Measurements from ENCODE around the gene OR52B2.

DNA sequence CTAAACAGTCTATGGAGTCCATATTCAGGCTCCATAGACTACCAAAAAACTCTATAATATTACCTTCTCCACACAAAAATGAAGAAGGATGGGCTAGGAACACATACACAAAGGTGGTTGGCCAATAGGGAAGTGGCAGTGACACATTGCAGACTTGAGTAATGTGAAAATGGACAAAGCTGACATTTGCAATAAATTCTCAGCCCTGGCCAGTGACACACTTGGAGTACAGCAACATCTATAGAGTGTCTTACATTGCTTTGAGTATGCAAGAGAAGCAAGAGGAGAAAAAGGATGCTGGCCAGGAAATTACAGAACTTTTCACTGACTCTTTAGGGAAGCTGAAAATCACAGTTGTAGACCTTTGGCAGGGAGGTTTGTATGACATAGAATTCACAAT is 21.6 kb upstream of the OR52B2 start:
- no peak for TF ChIP-seq POLR2A (IDR thresholded peaks at IDR 0.05)
- TF ChIP-seq, protein P1, sequence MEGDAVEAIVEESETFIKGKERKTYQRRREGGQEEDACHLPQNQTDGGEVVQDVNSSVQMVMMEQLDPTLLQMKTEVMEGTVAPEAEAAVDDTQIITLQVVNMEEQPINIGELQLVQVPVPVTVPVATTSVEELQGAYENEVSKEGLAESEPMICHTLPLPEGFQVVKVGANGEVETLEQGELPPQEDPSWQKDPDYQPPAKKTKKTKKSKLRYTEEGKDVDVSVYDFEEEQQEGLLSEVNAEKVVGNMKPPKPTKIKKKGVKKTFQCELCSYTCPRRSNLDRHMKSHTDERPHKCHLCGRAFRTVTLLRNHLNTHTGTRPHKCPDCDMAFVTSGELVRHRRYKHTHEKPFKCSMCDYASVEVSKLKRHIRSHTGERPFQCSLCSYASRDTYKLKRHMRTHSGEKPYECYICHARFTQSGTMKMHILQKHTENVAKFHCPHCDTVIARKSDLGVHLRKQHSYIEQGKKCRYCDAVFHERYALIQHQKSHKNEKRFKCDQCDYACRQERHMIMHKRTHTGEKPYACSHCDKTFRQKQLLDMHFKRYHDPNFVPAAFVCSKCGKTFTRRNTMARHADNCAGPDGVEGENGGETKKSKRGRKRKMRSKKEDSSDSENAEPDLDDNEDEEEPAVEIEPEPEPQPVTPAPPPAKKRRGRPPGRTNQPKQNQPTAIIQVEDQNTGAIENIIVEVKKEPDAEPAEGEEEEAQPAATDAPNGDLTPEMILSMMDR (IDR thresholded peaks at IDR 0.05): no peak
